Effector memory CD4-positive, alpha-beta T cell (primary cell): ENCODE data around the gene ZNF107.
A peak's percentile ranks its signal among the peaks of the same experiment; 100 is the strongest.
"Not testable (repeated sequence)": the region's sequence is repeated elsewhere in the genome, so short reads cannot be mapped to it uniquely, and the experiment has no call there.

Source experiments
- DNase-seq, 3 donors: peaks; one replicate each; pipeline ENCODE4 v3.0.0-alpha.2; 2020
- H3K27ac ChIP-seq: 2 replicates; pipeline ENCODE4 v1.7.0; 2013; ENCODE audit warnings: mild to moderate bottlenecking, low read length, moderate library complexity; ENCODE audit not compliant: insufficient read depth, poor library complexity, severe bottlenecking
- H3K27me3 ChIP-seq: replicated peaks from 2 replicates; pipeline ENCODE4 v1.7.0; 2013; ENCODE audit warnings: mild to moderate bottlenecking, low read length; ENCODE audit not compliant: insufficient read depth, control insufficient read depth, poor library complexity, severe bottlenecking
- H3K36me3 ChIP-seq: 2 replicates; pipeline ENCODE4 v1.7.0; 2013; ENCODE audit warnings: mild to moderate bottlenecking, low read length, moderate library complexity; ENCODE audit not compliant: control insufficient read depth, insufficient read depth
- H3K4me1 ChIP-seq: 2 replicates; pipeline ENCODE4 v1.7.0; 2013; ENCODE audit warnings: low read length, mild to moderate bottlenecking; ENCODE audit not compliant: control insufficient read depth, insufficient read depth, poor library complexity, severe bottlenecking
- H3K4me3 ChIP-seq: 2 replicates; pipeline ENCODE4 v1.7.0; 2013; ENCODE audit warnings: low read length, low read depth, mild to moderate bottlenecking; ENCODE audit not compliant: insufficient read depth, poor library complexity, severe bottlenecking
- H3K9me3 ChIP-seq: 2 replicates; pipeline ENCODE4 v1.7.0; 2013; ENCODE audit warnings: mild to moderate bottlenecking, low read length, moderate library complexity; ENCODE audit not compliant: control insufficient read depth

Gene ZNF107

GRCh38 chr7:64642875-64643274, 23.1 kb upstream of the ZNF107 start:
- Histone ChIP-seq H3K4me3 (no peak overlapping the region), H3K27ac (no peak overlapping the region), H3K9me3 (no peaks in the 10 kb centered on the region), H3K36me3 (no peaks in the 10 kb centered on the region), H3K4me1 (no peaks in the 10 kb centered on the region), H3K27me3 (no peaks in the 10 kb centered on the region)
- DNase-seq = no peak

GRCh38 chr7:64643566-64643965, 22.4 kb upstream of the ZNF107 start:
- H3K4me3 ChIP-seq = no peak overlapping the region
- no peaks in the 10 kb centered on the region for H3K9me3 ChIP-seq
- H3K4me1 ChIP-seq = no peaks in the 10 kb centered on the region
- H3K27ac ChIP-seq = no peak overlapping the region
- no peaks in the 10 kb centered on the region for H3K27me3 ChIP-seq
- DNase-seq = no peak
- no peaks in the 10 kb centered on the region for H3K36me3 ChIP-seq

GRCh38 chr7:64651203-64651602, 14.7 kb upstream of the ZNF107 start:
- Histone ChIP-seq H3K36me3 (no peaks in the 10 kb centered on the region), H3K4me1 (no peaks in the 10 kb centered on the region), H3K27ac (no peak overlapping the region), H3K27me3 (no peaks in the 10 kb centered on the region), H3K4me3 (no peak overlapping the region), H3K9me3 (no peaks in the 10 kb centered on the region)
- DNase-seq = no peak

- Histone ChIP-seq H3K27ac (no peak overlapping the region), H3K4me3 (no peak overlapping the region), H3K36me3 (no peaks in the 10 kb centered on the region), H3K4me1 (no peaks in the 10 kb centered on the region), H3K27me3 (no peaks in the 10 kb centered on the region), H3K9me3 (no peaks in the 10 kb centered on the region)
- DNase-seq = no peak
Observed at GRCh38 chr7:64651632-64652165, 14.2 kb upstream of the ZNF107 start.

GRCh38 chr7:64653721-64654401, 12.1 kb upstream of the ZNF107 start:
- no peak for DNase-seq
- Histone ChIP-seq H3K27ac (no peak overlapping the region), H3K4me3 (no peak overlapping the region), H3K27me3 (no peaks in the 10 kb centered on the region), H3K9me3 (no peaks in the 10 kb centered on the region), H3K36me3 (no peaks in the 10 kb centered on the region), H3K4me1 (no peaks in the 10 kb centered on the region)

- Histone ChIP-seq H3K27ac (no peak overlapping the region), H3K4me3 (no peak overlapping the region), H3K36me3 (no peaks in the 10 kb centered on the region), H3K27me3 (no peaks in the 10 kb centered on the region), H3K9me3 (no peaks in the 10 kb centered on the region), H3K4me1 (no peaks in the 10 kb centered on the region)
- DNase-seq = no peak
Observed at GRCh38 chr7:64654796-64655548, 11.0 kb upstream of the ZNF107 start.

GRCh38 chr7:64655811-64656210, 10.1 kb upstream of the ZNF107 start:
- DNase-seq = no peak
- no peaks in the 10 kb centered on the region for H3K4me1 ChIP-seq
- H3K9me3 ChIP-seq = no peaks in the 10 kb centered on the region

GRCh38 chr7:64656489-64656888, 9.4 kb upstream of the ZNF107 start:
- no peak for DNase-seq
- H3K36me3 ChIP-seq = no peaks in the 10 kb centered on the region
- no peak overlapping the region for H3K27ac ChIP-seq
- no peaks in the 10 kb centered on the region for H3K9me3 ChIP-seq
- no peak overlapping the region for H3K4me3 ChIP-seq
- H3K27me3 ChIP-seq = no peaks in the 10 kb centered on the region
- no peaks in the 10 kb centered on the region for H3K4me1 ChIP-seq

More at GRCh38 chr7:64655811-64656210, 10.1 kb upstream of the ZNF107 start:
- H3K4me3 ChIP-seq = no peak overlapping the region
- no peak overlapping the region for H3K27ac ChIP-seq
- H3K36me3 ChIP-seq = no peaks in the 10 kb centered on the region
- H3K27me3 ChIP-seq = no peaks in the 10 kb centered on the region

GRCh38 chr7:64662091-64662490, 3.8 kb upstream of the ZNF107 start:
- DNase-seq, H3K9me3 ChIP-seq, H3K27me3 ChIP-seq, H3K36me3 ChIP-seq, H3K27ac ChIP-seq, H3K4me3 ChIP-seq, H3K4me1 ChIP-seq: not testable (repeated sequence)

- peak overlapping the region; percentile 82 for H3K27ac ChIP-seq
- DNase-seq = no peak
Observed at GRCh38 chr7:64666663-64667050, 724 bp downstream of the ZNF107 start.

More at GRCh38 chr7:64666663-64667050, 724 bp downstream of the ZNF107 start:
- Histone ChIP-seq H3K4me3 (peak overlapping the region; percentile 92), H3K4me1 (peaks cover 14% of the 10 kb centered on the region), H3K9me3 (no peaks in the 10 kb centered on the region), H3K36me3 (peaks cover 9% of the 10 kb centered on the region), H3K27me3 (no peaks in the 10 kb centered on the region)
